NB4 (cell line): ENCODE results near the gene ACSS2.

ENCODE experiments used
- CTCF ChIP-seq: IDR thresholded peaks from one replicate; pipeline ENCODE4 v1.5.1; 2012; ENCODE audit warnings: low read depth, low read length
- MAX ChIP-seq: IDR thresholded peaks from 2 replicates; pipeline ENCODE4 v1.6.1; 2011; ENCODE audit warnings: low read depth, low read length
- POLR2A ChIP-seq: IDR thresholded peaks from 2 replicates; pipeline ENCODE4 v1.6.1; 2011; ENCODE audit warnings: mild to moderate bottlenecking; ENCODE audit not compliant: insufficient read length; ENCODE audit errors: extremely low read depth

- TF ChIP-seq POLR2A (no peak), CTCF (no peak), MAX (no peak)
Observed at GRCh38 chr20:34907616-34908469, 31.4 kb downstream of the ACSS2 start.
